Activated CD4-positive, alpha-beta memory T cell treated with anti-CD3 and anti-CD28 coated beads, Interleukin-2, amount 10 ng/mL, durations not matched to agents 7 days and 5 days (primary cell): ENCODE measurements around the gene CDH6. TPM values are rescaled to one million over a fixed set of nuclear protein-coding genes. Genes with fewer than 3 reads are reported as not detected.

ENCODE experiments used
- CTCF ChIA-PET: fragments of 350-600 bp; sonication (Branson Sonifier 250); formaldehyde crosslinking; loops from one replicate; lab custom pipeline; 2021; ENCODE audit warnings: antibody characterized with exemption, inconsistent platforms; lab: Charles Lee
- POLR2A ChIA-PET: fragments of 350-600 bp; sonication (Branson Sonifier 250); formaldehyde crosslinking; loops from one replicate; lab custom pipeline; 2021; ENCODE audit warnings: antibody characterized with exemption; lab: Charles Lee
- DNase-seq: peaks from one replicate; pipeline ENCODE4 v3.0.0-alpha.2; 2020
- H3K27ac Mint-ChIP-seq: one replicate; pipeline ENCODE4 v1.8.0; 2021; ENCODE audit warnings: mild to moderate bottlenecking, mixed read lengths
- H3K27me3 Mint-ChIP-seq: one replicate; pipeline ENCODE4 v1.8.0; 2021; ENCODE audit warnings: mixed read lengths
- H3K36me3 Mint-ChIP-seq: one replicate; pipeline ENCODE4 v1.8.0; 2021; ENCODE audit warnings: low read depth, mixed read lengths
- H3K4me1 Mint-ChIP-seq: one replicate; pipeline ENCODE4 v1.8.0; 2021; ENCODE audit warnings: mixed read lengths
- H3K4me3 Mint-ChIP-seq: one replicate; pipeline ENCODE4 v1.8.0; 2021; ENCODE audit warnings: mild to moderate bottlenecking, mixed read lengths
- H3K9me3 Mint-ChIP-seq: one replicate; pipeline ENCODE4 v1.8.0; 2021; ENCODE audit warnings: mixed read lengths
- total RNA-seq, 2 experiments: library from RNA; stranded (reverse); gene quantifications; one replicate each; pipeline ENCODE4 v1.2.3, GENCODE V29; 2021

Gene CDH6
- total RNA-seq, 2 experiments from 2014 or later, result not detected

DNA sequence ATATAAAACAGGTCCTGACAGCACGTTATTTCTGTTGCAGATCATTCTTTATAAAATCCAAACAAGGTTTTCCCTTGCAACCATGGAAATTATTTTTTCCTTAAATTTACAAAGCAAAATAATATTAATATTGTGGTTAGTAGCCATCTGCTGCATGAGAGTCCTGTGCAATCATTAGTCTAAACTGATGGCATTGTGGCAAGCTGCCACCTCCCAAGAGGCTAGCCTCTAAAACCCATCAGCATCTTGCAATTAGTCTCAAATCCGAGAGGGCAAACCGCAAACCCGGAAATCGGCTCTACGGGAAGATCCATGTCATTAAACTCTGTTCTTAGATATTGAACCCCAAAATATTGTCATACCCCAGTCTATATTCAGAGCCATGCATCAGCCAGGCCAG lies 11.3 kb upstream of the CDH6 start:
- Mint-ChIP-seq H3K9me3 (peaks cover 4% of the 10 kb centered on the region), H3K36me3 (no peaks in the 10 kb centered on the region), H3K4me1 (no peaks in the 10 kb centered on the region), H3K27ac (no peak overlapping the region), H3K4me3 (no peak overlapping the region), H3K27me3 (no peaks in the 10 kb centered on the region)
- DNase-seq, result no peak
- CTCF ChIA-PET, result no interaction called here
- POLR2A ChIA-PET, result no interaction called here

DNA sequence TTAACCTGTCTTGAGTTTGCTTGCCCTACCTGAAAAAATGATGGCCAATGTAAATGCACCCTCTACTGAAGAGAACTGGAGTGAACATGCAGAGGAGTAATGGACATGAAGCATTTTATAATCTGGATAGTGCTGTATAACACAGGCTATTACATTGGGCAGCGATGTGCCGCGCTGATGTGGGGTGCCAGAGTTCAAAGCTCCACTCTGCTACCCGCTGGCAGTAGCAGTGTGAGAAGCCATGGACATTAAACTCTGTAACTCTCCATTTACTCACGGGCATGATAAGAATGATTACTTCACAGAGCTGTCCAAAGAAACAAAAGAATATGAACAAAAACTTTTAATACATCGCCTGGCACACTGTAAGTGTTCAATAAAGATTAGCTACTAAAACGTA lies 7.5 kb upstream of the CDH6 start:
- CTCF ChIA-PET, result interaction anchor here (1.3 to 1.6 kb wide), 2 partner anchors 12 to 59 kb away, joined by 3 read pairs; no protein-coding TSS in a partner anchor
- no peaks in the 10 kb centered on the region for H3K9me3 Mint-ChIP-seq

DNA sequence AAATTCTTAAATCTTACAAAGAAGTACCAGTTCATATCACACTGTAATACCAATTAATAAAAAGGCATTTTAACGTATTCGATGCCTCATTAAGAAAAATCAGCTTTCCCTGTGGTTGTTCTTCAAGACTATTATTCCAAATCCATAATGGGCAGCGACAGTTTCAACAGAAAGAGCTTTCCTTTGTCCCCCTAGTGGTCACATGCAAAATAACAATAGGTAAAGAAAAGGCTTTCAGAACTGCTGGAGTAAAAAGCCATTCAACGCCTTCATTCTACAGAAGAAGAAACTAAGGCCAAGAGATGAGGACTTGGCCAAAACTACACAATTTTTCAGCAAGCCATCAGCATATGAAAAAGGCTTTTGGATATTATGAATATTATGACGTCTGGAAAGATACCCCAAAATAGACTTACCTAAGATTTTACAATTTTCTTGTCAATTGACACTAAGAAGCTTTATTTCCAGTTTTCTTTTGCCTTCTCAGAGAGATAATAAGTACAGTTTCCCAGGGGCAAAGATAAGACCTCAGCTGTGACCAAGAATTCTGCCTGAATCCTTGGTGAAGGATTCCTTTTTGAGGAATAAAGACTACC lies 6.7 kb upstream of the CDH6 start:
- no peak overlapping the region for H3K4me3 Mint-ChIP-seq
- no peaks in the 10 kb centered on the region for H3K9me3 Mint-ChIP-seq
- ChIA-PET CTCF (interaction anchor here (1.3 to 1.9 kb wide), 3 partner anchors 11 to 58 kb away, joined by 3 to 4 read pairs (median 3); no protein-coding TSS in a partner anchor), POLR2A (no interaction called here)
- no peaks in the 10 kb centered on the region for H3K36me3 Mint-ChIP-seq
- H3K27ac Mint-ChIP-seq, result no peak overlapping the region
- DNase-seq, result no peak
- no peaks in the 10 kb centered on the region for H3K4me1 Mint-ChIP-seq
- H3K27me3 Mint-ChIP-seq, result no peaks in the 10 kb centered on the region

More for the DNA sequence above, 7.5 kb upstream of the CDH6 start:
- no peaks in the 10 kb centered on the region for H3K27me3 Mint-ChIP-seq
- no peaks in the 10 kb centered on the region for H3K4me1 Mint-ChIP-seq
- no peaks in the 10 kb centered on the region for H3K36me3 Mint-ChIP-seq
- H3K4me3 Mint-ChIP-seq, result no peak overlapping the region
- DNase-seq, result no peak
- H3K27ac Mint-ChIP-seq, result no peak overlapping the region
- POLR2A ChIA-PET, result no interaction called here

DNA sequence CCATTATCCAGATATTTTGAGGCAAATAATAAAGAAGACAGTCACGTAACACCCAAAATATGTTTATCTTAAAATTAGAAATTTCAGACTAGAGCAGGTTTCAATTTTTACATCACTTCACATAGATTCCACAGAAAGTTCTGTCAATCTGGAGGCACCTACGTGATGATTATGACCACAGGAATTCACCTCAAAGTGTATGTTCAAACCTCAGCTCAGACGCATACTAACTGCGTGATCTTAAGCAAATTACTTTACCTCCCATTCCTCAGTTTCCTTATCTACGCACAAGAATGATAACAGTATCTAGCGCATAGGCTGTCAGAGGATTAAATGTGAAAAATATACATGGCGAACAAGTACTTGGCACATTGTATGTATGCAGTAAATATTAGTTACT lies 5.9 kb upstream of the CDH6 start:
- CTCF ChIA-PET, result interaction anchor here (0.6 to 1.9 kb wide), 2 partner anchors 12 to 1005 kb away, joined by 4 read pairs; no protein-coding TSS in a partner anchor
- Mint-ChIP-seq H3K27ac (no peak overlapping the region), H3K4me3 (no peak overlapping the region), H3K9me3 (no peaks in the 10 kb centered on the region), H3K36me3 (no peaks in the 10 kb centered on the region), H3K27me3 (peaks cover 1% of the 10 kb centered on the region), H3K4me1 (no peaks in the 10 kb centered on the region)
- DNase-seq, result no peak
- POLR2A ChIA-PET, result no interaction called here

DNA sequence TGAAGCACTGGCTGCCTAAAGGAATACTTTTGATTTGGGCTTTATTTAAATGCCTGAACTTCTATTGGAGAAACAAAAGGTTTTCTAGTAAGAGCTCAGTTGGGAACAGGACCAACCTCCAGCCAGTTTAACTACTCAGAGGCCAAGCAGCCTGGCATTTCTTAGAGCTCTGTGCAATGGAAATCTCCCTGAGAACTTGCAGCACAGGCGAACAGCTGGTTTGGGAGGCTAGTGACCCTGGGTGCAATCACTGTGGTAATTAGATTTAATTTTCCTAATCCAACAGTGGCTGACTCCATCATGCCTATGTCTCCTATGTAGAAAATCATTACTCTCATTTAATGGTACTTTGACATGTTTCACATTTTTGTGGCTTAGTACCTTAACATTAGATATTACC lies 1.0 kb upstream of the CDH6 start:
- no peaks in the 10 kb centered on the region for H3K9me3 Mint-ChIP-seq
- no peak overlapping the region for H3K4me3 Mint-ChIP-seq
- DNase-seq, result no peak
- peaks cover 4% of the 10 kb centered on the region for H3K4me1 Mint-ChIP-seq
- peaks cover 29% of the 10 kb centered on the region for H3K27me3 Mint-ChIP-seq
- no peak overlapping the region for H3K27ac Mint-ChIP-seq
- CTCF ChIA-PET, result no interaction called here
- H3K36me3 Mint-ChIP-seq, result no peaks in the 10 kb centered on the region
- POLR2A ChIA-PET, result no interaction called here

GRCh38 chr5:31193116-31193515 lies 370 bp upstream of the CDH6 start:
- POLR2A ChIA-PET, result no interaction called here
- Mint-ChIP-seq H3K9me3 (no peaks in the 10 kb centered on the region), H3K4me3 (no peak overlapping the region), H3K27me3 (peaks cover 29% of the 10 kb centered on the region), H3K36me3 (no peaks in the 10 kb centered on the region), H3K27ac (no peak overlapping the region), H3K4me1 (peaks cover 4% of the 10 kb centered on the region)
- DNase-seq, result no peak
- CTCF ChIA-PET, result no interaction called here

- Mint-ChIP-seq H3K27me3 (peaks cover 29% of the 10 kb centered on the region), H3K4me3 (no peak overlapping the region), H3K36me3 (no peaks in the 10 kb centered on the region), H3K4me1 (peaks cover 4% of the 10 kb centered on the region), H3K9me3 (no peaks in the 10 kb centered on the region), H3K27ac (no peak overlapping the region)
- ChIA-PET POLR2A (no interaction called here), CTCF (no interaction called here)
- DNase-seq, result no peak
Observed at GRCh38 chr5:31194468-31194813, 955 bp downstream of the CDH6 start.

DNA sequence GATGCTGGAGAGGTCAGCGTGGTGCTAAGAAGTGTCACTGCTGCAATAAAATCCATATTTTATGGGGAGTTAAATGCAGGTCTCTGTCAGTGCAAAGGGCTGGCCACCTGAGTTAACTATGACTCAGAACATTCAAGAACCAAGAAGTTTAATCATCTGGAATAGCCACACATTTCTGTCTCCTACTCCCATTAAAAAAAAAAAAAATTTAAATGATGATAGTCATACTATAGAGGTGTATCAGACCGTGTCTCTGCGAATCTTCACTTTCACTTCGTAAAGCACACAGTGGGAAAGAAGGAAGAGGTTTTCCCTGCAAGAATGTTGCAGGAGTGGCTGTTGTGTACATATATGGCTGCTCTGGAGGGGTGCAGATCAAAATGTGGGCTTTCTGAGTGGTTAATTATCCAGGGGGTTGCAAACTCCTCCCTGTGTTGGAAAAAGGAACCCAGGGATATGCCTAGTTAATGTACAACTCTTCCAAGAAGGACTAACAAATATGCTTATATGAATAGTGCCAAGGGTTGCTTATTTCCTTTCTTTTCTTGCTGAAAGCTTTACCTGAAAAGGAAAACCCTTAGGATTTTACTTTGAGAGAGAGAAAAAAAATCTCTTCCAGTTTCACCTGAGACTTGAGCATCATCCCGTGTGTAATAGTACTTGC lies 1.5 kb downstream of the CDH6 start:
- no peak overlapping the region for H3K27ac Mint-ChIP-seq
- H3K4me3 Mint-ChIP-seq, result no peak overlapping the region
- DNase-seq, result no peak
- H3K27me3 Mint-ChIP-seq, result peaks cover 29% of the 10 kb centered on the region
- ChIA-PET CTCF (no interaction called here), POLR2A (no interaction called here)
- H3K4me1 Mint-ChIP-seq, result peaks cover 4% of the 10 kb centered on the region
- no peaks in the 10 kb centered on the region for H3K9me3 Mint-ChIP-seq
- no peaks in the 10 kb centered on the region for H3K36me3 Mint-ChIP-seq

DNA sequence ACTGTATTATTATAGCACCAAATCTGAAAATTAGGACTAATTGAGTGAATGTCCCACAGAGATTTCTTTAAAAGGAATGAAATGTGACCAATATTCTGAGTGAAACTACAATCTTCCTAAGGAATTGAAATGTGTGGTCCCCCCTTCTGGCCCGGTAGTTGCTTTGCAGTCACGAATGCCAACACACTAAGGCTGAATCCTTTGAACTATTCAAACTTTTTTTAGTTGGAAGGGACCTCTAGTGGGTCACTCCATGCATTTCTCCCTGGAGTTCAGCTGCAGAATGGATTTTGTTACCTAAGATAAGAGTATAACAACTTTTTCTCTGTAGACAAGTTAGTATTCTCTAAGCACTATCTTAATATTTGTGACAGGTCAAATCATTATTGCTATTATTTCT lies 2.8 kb downstream of the CDH6 start:
- ChIA-PET CTCF (no interaction called here), POLR2A (no interaction called here)
- peaks cover 4% of the 10 kb centered on the region for H3K4me1 Mint-ChIP-seq
- no peak for DNase-seq
- peaks cover 29% of the 10 kb centered on the region for H3K27me3 Mint-ChIP-seq
- H3K27ac Mint-ChIP-seq, result no peak overlapping the region
- H3K4me3 Mint-ChIP-seq, result no peak overlapping the region
- H3K36me3 Mint-ChIP-seq, result no peaks in the 10 kb centered on the region
- H3K9me3 Mint-ChIP-seq, result no peaks in the 10 kb centered on the region

DNA sequence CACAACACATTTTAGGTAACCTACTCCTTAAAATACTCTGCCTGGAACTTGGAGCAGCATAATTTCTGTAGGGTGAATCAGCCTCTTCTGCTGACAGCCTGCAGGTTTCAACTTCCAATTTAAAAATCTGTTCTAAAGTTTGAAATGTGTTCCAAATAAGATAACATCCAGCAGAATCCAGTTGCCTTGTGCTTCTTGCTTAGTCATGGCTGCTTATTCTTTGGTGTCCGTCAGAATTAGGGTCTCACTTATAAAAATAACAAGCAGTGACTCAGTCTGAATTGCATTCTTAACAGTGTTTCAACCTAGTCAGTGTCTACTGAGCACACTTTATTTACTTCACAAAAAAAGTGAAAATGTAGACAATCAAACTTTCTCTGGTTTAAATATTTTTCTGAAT lies 3.7 kb downstream of the CDH6 start:
- no peak for DNase-seq
- CTCF ChIA-PET, result interaction anchor here (0.7 kb wide), 1 partner anchor 21 kb away, joined by 8 read pairs; no protein-coding TSS in a partner anchor
- Mint-ChIP-seq H3K4me1 (peaks cover 4% of the 10 kb centered on the region), H3K9me3 (no peaks in the 10 kb centered on the region), H3K27ac (no peak overlapping the region), H3K36me3 (no peaks in the 10 kb centered on the region), H3K4me3 (no peak overlapping the region), H3K27me3 (peaks cover 29% of the 10 kb centered on the region)
- POLR2A ChIA-PET, result no interaction called here

DNA sequence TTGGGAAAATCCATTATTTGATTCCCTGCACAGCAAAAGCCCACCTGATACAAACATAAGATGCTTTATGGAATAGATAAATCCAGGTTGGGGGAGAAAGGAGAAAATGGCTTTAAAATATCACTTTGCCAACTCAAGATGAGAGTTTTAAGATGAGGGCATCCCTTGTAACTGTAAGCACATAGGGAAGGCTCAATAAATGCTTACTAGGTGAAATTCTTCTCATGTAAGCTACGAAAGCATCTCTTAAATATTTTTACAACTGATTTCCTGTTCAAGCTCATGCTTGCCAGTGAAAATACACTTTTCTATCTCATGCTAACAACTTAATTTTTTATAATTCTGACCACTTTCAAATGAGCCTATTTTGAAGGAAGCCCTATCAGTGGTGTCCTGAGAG lies 11.5 kb downstream of the CDH6 start:
- no peaks in the 10 kb centered on the region for H3K9me3 Mint-ChIP-seq
- no peak overlapping the region for H3K4me3 Mint-ChIP-seq
- H3K4me1 Mint-ChIP-seq, result no peaks in the 10 kb centered on the region

GRCh38 chr5:31208043-31208442 lies 14.6 kb downstream of the CDH6 start:
- Mint-ChIP-seq H3K4me3 (no peak overlapping the region), H3K9me3 (no peaks in the 10 kb centered on the region), H3K36me3 (no peaks in the 10 kb centered on the region), H3K4me1 (no peaks in the 10 kb centered on the region), H3K27ac (no peak overlapping the region), H3K27me3 (no peaks in the 10 kb centered on the region)
- DNase-seq, result no peak
- ChIA-PET POLR2A (no interaction called here), CTCF (no interaction called here)

More for the DNA sequence above, 11.5 kb downstream of the CDH6 start:
- H3K27me3 Mint-ChIP-seq, result no peaks in the 10 kb centered on the region
- H3K27ac Mint-ChIP-seq, result no peak overlapping the region
- ChIA-PET POLR2A (no interaction called here), CTCF (no interaction called here)
- DNase-seq, result no peak
- H3K36me3 Mint-ChIP-seq, result no peaks in the 10 kb centered on the region

DNA sequence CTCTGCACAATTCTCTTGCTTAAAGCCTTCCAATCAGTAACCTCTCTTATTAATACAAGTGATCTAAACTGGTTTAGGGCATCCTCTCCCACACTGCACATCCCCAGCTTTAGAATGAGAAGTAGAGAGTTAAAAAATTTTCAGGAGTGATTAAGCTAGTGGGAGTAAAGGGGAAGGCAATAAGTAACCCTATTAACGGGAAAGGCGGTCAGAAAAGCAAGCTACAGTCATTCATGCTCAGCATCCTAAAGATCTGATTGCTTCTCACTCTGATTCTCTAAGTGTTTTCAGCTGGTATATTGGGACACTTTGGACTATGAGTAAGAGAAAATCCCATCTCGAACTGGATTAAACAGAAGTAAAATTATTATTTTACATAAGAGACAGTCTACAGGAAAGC lies 15.8 kb downstream of the CDH6 start:
- H3K27ac Mint-ChIP-seq, result no peak overlapping the region
- CTCF ChIA-PET, result no interaction called here
- H3K27me3 Mint-ChIP-seq, result no peaks in the 10 kb centered on the region
- H3K36me3 Mint-ChIP-seq, result no peaks in the 10 kb centered on the region
- H3K9me3 Mint-ChIP-seq, result no peaks in the 10 kb centered on the region
- POLR2A ChIA-PET, result no interaction called here
- no peak for DNase-seq
- H3K4me1 Mint-ChIP-seq, result no peaks in the 10 kb centered on the region
- H3K4me3 Mint-ChIP-seq, result no peak overlapping the region

DNA sequence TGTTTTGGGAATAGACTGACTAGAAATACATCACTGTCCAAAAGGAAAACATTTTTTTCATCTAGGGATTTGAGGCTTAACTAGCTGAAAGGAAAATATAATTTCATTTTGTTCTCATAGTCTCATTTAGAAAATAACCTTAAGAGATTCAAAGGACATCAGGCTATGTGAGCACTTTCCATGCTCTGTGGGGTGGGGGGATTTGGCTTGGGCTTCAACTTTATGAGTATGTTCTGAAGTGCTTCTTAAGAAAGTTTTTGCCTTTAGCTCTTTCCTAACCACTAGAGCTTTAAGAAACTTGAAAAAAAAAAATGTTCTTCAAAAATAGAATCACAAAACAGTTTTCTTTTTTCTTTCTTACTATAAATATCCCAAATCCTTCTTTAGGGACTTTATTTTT lies 17.6 kb downstream of the CDH6 start:
- Mint-ChIP-seq H3K27me3 (no peaks in the 10 kb centered on the region), H3K36me3 (no peaks in the 10 kb centered on the region), H3K27ac (no peak overlapping the region), H3K4me3 (no peak overlapping the region), H3K4me1 (no peaks in the 10 kb centered on the region), H3K9me3 (no peaks in the 10 kb centered on the region)
- CTCF ChIA-PET, result no interaction called here
- no peak for DNase-seq
- POLR2A ChIA-PET, result no interaction called here
